Stimulated activated CD4-positive, alpha-beta T cell treated with anti-CD3 and anti-CD28 coated beads, Interleukin-1b, Interleukin-23, amount 100 ng/mL, for 1 hour (primary cell): ENCODE data around the gene SAMD8.

ENCODE experiments used
- DNase-seq, 2 donors: peaks; one replicate each; pipeline ENCODE4 v3.0.0-alpha.2; 2020; ENCODE audit warnings: low read depth in 2 of 2

Gene SAMD8

GRCh38 chr10:75111365-75111906 lies at the start of gene SAMD8:
SAMD8 (plus strand) TSS chr10:75111656; CDS start chr10:75150529, 38,873 bp downstream.
- peak; percentile 86 to 89 for DNase-seq

GRCh38 chr10:75061709-75062505 lies 49.5 kb upstream of the SAMD8 start:
- DNase-seq = no peak

DNA sequence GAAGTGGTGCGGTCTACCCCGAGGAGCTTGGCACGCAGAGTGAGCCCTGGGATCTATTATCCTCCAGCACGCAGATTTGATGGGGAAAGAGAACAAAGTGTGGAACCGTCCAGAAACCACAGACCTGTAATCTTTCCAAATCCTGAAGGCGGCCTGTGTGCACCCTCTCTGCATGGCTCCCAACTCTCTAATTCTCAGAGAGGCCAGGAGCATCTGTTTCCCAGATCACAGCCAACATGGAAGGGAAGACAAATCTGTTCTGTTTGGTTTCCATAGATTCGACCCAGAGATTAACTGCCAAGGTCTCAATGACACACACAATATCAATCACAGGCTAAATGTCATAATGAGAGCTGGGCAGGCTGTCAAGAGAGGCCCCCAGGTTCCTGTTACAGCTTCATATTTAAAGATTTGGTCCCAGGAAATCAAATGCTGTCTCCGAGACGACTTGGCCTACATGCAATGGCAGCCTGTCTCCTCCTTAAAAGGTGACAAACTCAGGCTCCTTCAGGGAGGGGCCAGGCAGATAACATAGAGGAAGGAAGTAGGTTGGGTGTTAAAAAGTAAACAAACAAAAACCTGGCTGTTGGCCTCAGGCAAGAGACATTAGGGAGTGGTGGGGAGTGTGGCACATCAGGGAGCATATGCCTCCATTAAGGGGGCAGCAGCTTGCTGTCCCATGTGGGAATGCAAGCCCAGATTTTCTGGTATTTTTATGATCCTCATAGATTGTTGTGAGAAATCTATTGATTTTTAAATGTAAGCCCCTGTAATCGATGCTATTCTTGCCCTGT lies 48.8 kb upstream of the SAMD8 start:
- no peak for DNase-seq

- DNase-seq = no peak
These were observed 47.8 kb upstream of the SAMD8 start for GRCh38 chr10:75063461-75064230.

GRCh38 chr10:75065076-75065475 lies 46.4 kb upstream of the SAMD8 start:
- DNase-seq = no peak

DNA sequence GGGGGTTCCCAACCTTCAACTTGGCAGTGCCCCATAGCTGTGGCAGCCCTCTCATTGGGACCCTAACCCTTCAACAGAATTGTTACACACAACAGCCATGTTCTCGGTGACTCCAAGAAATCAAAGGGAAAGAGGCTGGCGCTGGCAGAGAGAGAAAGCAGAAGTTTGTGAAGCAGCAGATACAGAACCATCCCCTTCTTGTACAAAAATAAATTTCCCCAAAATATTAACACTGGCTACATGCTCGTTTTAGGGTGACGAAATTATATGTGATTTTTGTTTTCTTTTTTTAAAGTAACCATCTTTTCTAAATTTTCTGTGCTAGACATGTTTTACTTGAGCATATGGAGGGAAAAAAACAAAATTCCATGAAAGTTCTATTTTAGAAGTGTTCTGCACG lies 45.2 kb upstream of the SAMD8 start:
- no peak for DNase-seq

DNA sequence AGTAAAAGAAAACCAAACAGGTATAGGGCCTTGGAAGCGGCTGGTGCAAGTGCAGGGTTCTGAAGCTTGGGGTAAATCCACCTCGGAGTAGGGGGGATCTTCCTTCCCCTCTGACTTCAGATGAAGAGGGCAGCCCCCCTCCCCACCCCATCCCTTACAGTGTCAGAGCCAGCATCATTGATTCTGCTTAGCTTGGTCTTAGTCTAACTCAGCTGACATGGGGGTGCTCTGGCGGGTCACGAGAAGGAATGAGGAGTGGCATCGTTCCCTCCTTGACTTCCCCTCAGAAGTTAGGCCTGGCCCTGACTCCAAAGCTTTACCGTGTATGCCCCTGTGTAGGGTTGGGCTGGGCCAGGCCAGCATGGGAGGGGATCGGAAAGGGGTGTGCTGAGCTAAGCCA lies 44.2 kb upstream of the SAMD8 start:
- no peak for DNase-seq

- DNase-seq = no peak
These were observed 42.9 kb upstream of the SAMD8 start for GRCh38 chr10:75068523-75068922.

DNA sequence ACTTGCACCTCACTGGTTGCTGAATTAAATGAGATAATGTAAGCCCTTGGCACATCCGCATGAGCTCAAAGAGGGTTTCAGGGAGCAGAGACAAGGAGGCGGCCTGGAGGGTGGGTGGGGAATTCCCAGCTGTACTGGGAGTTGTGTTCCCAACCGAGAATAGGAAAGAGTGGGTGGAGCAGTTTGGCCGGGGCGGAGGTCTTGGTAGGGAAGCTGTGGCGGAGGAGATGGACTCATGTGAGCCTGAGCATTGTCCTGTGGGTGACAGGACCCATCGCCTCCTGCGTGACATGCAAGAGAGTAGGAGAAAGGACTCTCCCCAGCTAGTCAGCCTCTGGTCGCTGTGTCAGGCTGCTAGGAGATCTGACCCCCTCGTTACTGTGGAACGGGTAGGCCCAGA lies 41.0 kb upstream of the SAMD8 start:
- no peak for DNase-seq

DNA sequence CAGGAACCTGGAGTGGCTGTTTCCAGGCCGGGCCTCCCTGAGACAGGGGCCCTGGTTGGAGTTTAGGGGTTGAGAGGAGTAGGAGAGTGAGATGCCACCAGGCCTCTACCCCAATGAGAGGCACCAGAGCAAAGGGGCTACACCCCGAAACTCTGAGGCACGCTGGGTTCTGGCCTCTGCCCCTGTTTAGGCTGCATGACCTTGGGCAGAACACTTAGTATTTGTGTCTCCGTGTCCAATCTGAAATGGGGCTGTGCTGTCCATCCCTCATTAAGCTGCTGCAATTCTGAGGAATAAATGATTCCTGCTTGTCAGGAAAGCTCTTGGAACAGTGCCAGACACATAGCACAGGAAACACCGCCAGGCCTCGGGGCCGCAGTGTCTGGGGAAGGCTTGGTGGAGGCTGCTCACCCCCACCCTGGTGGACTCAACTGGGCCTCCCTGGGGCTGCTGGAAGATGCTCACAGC lies 40.5 kb upstream of the SAMD8 start:
- DNase-seq = no peak

- no peak for DNase-seq
These were observed 39.7 kb upstream of the SAMD8 start for GRCh38 chr10:75071756-75072155.

GRCh38 chr10:75072727-75073126 lies 38.7 kb upstream of the SAMD8 start:
- no peak for DNase-seq

DNA sequence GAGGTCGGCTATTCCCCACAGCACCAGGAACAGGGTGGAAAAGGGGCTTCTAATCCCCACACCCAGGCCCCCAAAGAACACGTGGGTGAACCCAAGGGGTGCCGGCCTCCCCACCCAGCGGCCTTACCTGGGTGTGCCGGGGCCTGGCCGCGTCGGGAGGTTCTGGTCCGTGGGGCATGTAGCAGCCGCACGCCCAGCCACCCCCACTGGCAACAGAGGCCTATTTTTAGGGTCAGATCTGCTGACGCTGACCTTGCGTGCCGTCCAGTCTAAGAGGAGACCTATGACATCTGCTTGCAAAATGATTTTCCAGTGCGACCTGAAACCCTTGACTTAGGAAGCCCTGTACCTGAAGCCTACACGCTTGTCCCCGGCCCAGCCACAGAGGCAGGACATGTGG lies 38.0 kb upstream of the SAMD8 start:
- DNase-seq = no peak

DNA sequence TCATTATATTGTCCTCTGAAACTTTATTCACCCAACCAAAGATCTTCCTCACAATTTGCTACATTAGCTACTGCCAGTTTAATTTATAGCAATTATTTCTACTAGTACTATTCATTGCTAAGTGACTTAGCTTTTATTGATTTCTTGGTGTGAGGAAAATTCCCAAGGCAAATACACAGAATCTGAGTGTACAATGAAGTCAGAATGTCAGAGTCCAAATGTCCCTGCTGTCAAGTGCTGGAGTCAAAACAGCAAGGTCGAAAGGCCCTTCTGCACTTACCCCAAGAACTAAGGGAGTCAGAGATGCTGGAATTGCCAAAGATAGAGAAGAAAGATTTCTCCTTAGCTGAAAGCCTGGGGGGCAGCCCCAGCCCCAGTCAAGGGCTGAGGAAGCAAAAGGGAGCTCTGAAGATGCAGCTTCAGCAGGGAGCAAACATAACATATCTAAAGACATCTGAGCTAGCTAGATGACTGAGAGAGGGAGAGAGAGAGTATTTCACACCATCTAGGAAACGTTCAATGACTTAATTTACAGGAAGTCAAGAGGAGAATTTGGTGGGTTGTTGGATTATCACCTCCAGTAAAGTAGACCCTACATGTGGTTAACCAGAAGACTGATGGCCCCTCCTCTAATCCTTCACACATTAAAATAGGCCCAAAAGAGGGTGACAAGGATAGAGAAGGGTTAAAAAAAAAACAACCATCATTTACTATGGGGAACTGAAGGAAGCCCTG lies 36.6 kb upstream of the SAMD8 start:
- DNase-seq = no peak

DNA sequence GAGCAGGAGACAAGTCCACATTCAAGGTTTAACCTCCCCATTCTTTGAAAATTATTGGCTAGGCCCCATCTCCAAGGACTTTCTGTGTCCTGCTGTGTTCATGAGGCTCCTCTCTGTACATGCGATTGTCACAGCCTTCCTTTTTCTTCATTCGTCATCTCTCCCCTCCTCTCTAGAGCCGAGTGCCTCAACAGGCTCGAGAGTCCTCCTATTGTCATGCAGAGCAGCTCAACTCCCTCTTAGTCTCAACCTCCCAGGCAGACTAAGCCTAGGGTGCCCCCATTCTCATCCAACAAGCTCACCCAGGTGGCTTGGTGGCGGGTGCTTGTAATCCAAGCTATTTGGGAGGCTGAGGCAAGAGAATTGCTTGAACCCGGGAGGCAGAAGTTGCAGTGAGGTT lies 35.1 kb upstream of the SAMD8 start:
- no peak for DNase-seq

DNA sequence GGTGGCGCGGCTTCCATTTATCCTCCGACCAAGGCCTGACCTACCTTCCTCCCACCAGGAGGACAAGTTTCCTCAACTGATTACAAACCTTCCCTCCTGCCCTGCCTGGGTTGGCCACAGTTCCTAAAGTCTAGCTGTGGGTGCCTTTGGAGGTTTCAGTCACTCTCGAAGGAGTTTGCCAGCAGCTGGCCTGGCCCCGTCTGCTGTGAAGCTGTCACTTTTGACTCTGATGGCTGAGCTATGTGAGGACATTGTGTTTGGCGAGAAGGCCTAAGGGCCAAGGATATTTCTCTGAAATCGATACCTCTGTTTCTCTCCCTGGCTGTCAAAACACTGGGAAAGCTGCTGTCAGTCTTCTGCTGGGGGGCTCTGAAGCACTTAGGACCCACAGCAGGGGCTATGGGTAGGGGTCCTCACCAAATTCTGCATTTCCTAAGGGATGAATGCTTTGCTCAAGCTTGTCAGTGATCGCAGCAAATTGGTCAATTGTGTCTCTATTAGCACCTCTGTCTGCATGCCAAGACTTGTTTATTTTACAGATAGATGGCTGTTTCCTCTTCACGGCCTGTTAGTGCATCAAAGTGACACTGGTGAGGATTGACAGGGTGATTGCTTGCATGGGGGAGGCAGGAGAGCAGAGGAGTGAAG lies 31.9 kb upstream of the SAMD8 start:
- no peak for DNase-seq

DNA sequence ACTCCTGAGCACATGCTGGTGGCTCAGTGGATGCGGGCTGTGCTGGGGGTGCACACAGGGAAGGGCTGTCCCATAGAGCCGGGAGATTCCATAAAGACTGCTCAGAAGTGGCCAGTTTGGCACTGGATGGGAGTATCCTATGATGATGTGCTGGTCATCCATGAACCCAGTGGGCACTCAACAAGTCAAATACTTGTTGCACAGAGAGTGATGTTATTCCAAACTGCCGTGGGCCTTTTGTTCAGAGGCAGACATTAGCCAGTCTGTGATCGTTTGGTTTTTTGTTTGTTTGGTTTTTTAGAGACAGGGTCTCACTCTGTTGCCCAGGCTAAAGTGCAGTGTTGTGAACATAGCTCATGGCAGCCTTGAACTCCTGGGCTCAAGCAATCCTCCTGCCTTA lies 30.9 kb upstream of the SAMD8 start:
- DNase-seq = no peak

- DNase-seq = no peak
These were observed 30.1 kb upstream of the SAMD8 start for GRCh38 chr10:75081379-75081778.

DNA sequence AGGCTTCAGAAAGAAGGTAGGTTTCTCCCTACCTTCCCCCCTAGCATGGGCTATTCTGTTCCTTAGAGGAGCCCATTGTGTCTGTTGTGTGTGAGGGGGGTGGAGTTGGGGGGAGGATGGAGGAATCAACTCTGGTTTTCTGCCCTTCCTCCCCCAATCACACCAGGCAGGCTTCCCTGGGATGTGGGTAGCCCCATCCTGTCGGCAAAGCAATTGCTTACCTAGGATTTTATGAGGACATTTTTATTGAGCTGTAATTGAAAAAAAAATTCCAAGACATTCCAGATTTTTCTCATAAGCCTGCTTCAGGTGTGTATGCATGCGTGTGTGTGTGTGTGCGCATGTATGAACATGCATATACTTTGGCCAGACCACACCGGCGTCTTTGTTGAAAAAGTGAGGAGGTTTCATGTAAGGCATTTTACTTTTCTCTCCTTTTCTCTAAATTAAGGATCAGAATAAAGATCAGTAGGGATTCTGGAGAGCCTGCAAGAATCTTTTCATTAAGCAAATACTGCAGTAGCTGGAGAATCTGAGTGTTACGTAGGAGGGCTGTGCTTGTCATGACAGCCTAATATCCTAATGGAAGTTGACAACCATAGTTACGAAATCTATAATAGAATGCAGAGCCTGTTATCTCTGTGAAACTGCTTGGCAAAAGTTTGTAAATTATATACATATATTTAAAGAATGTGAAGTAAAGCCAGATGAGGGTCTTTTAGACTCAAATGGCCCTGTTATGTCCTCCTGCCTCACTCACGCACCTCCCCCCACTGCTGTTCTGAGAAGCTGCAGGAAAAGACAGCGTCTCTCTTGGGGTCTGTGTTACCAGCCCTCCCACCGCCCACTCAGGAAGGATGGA lies 27.3 kb upstream of the SAMD8 start:
- DNase-seq = no peak
